Measurements from ENCODE around the gene SIGLEC8.
"Not testable (repeated sequence)": the region's sequence is repeated elsewhere in the genome, so short reads cannot be mapped to it uniquely, and the experiment has no call there.

SIGLEC8 gene

GRCh38 chr19:51458051-51458645, at the start of gene SIGLEC8:
SIGLEC8 (minus strand) TSS chr19:51458454; CDS start chr19:51458387, 67 bp downstream.
- no peak for DNase-seq (ENCODE audit: low spot score)

- no peak for DNase-seq (ENCODE audit: low spot score)
These were observed 49.4 kb upstream of the SIGLEC8 start for GRCh38 chr19:51507640-51508058.

GRCh38 chr19:51507192-51507591, 48.9 kb upstream of the SIGLEC8 start:
- no peak for DNase-seq (ENCODE audit: low spot score)

GRCh38 chr19:51505904-51506303, 47.6 kb upstream of the SIGLEC8 start:
- no peak for DNase-seq (ENCODE audit: low spot score)

- no peak for DNase-seq (ENCODE audit: low spot score)
These were observed 45.6 kb upstream of the SIGLEC8 start for GRCh38 chr19:51503896-51504295.

GRCh38 chr19:51503286-51503817, 45.1 kb upstream of the SIGLEC8 start:
- no peak for DNase-seq (ENCODE audit: low spot score)

GRCh38 chr19:51501594-51502263, 43.5 kb upstream of the SIGLEC8 start, which contains the start of gene SIGLEC12:
SIGLEC12 (minus strand) TSS chr19:51501800; CDS start chr19:51501733, 67 bp downstream.
- DNase-seq (ENCODE audit: low spot score), result no peak

- DNase-seq (ENCODE audit: low spot score), result not testable (repeated sequence)
These were observed 42.7 kb upstream of the SIGLEC8 start for GRCh38 chr19:51500931-51501330.

- no peak for DNase-seq (ENCODE audit: low spot score)
These were observed 39.4 kb upstream of the SIGLEC8 start for GRCh38 chr19:51497666-51498065.

GRCh38 chr19:51493776-51494175, 35.5 kb upstream of the SIGLEC8 start:
- no peak for DNase-seq (ENCODE audit: low spot score)

GRCh38 chr19:51491586-51491985, 33.3 kb upstream of the SIGLEC8 start:
- DNase-seq (ENCODE audit: low spot score), result no peak

GRCh38 chr19:51490676-51491075, 32.4 kb upstream of the SIGLEC8 start:
- no peak for DNase-seq (ENCODE audit: low spot score)

- no peak for DNase-seq (ENCODE audit: low spot score)
These were observed 30.9 kb upstream of the SIGLEC8 start for GRCh38 chr19:51489113-51489512.

GRCh38 chr19:51488491-51488890, 30.2 kb upstream of the SIGLEC8 start:
- DNase-seq (ENCODE audit: low spot score), result no peak

GRCh38 chr19:51485960-51486660, 27.9 kb upstream of the SIGLEC8 start:
- DNase-seq (ENCODE audit: low spot score), result no peak

GRCh38 chr19:51480590-51480989, 22.3 kb upstream of the SIGLEC8 start:
- DNase-seq (ENCODE audit: low spot score), result no peak

GRCh38 chr19:51479531-51480331, 21.5 kb upstream of the SIGLEC8 start:
- no peak for DNase-seq (ENCODE audit: low spot score)

GRCh38 chr19:51478381-51479234, 20.4 kb upstream of the SIGLEC8 start, which contains the start of gene CEACAM18:
CEACAM18 (plus strand) TSS chr19:51478539.
- no peak for DNase-seq (ENCODE audit: low spot score)

- DNase-seq (ENCODE audit: low spot score), result no peak
These were observed 19.1 kb upstream of the SIGLEC8 start for GRCh38 chr19:51477344-51477743.

- DNase-seq (ENCODE audit: low spot score), result no peak
These were observed 17.9 kb upstream of the SIGLEC8 start for GRCh38 chr19:51476164-51476563.
